K562 (cell line): ENCODE results near the gene PIK3CB. TPM values are rescaled to one million over a fixed set of nuclear protein-coding genes. Genes with fewer than 3 reads are reported as not detected.

Source experiments
- BRF2 ChIP-seq: IDR thresholded peaks from 3 replicates; pipeline ENCODE4 v1.6.1; 2011; ENCODE audit warnings: borderline replicate concordance, mild to moderate bottlenecking; ENCODE audit not compliant: insufficient read length, insufficient read depth
- C11orf30 ChIP-seq: fragments of 450-650 bp; IDR thresholded peaks from 2 replicates; pipeline ENCODE4 v1.6.1; 2016; ENCODE audit warnings: low read depth, mild to moderate bottlenecking
- CAMTA2 ChIP-seq: fragments of 250-450 bp; sonication (Bioruptor Pico); conservative IDR thresholded peaks from 2 replicates; pipeline ENCODE4 v1.5.1; 2022
- CCAR2 ChIP-seq: fragments of 200-400 bp; formaldehyde crosslinking; IDR thresholded peaks from 2 replicates; pipeline ENCODE4 v1.6.1; 2017; ENCODE audit warnings: mild to moderate bottlenecking, low read depth, low read length
- CXXC5 ChIP-seq: fragments of 250-450 bp; sonication (Bioruptor Pico); IDR thresholded peaks from 2 replicates; pipeline ENCODE4 v1.8.0; 2022; ENCODE audit warnings: inconsistent platforms, mild to moderate bottlenecking, moderate library complexity
- E2F6 ChIP-seq, 2 experiments: IDR thresholded peaks; 2 replicates each; pipeline ENCODE4 v1.6.1; 2011; ENCODE audit warnings: borderline replicate concordance in 1 of 2, control low read depth in 1 of 2, low read depth in 1 of 2, low read length in 1 of 2, mild to moderate bottlenecking in 1 of 2, mixed read lengths in 1 of 2, moderate library complexity in 1 of 2; ENCODE audit not compliant: insufficient read depth in 1 of 2, insufficient read length in 1 of 2, poor library complexity in 1 of 2, severe bottlenecking in 1 of 2; ENCODE audit errors: extremely low read depth in 1 of 2
- ETV6 ChIP-seq, 3 experiments: fragments of 150-350 bp in 1 of 3; sonication (generic) in 1 of 3; formaldehyde crosslinking in 1 of 3; IDR thresholded peaks; 2 replicates each; pipeline versions ENCODE4 v1.6.1 to v1.8.0; 2014 to 2022; ENCODE audit warnings: borderline replicate concordance in 2 of 3, low read depth in 2 of 3, antibody characterized with exemption in 1 of 3, low read length in 1 of 3, mild to moderate bottlenecking in 1 of 3, missing genetic modification reagents in 1 of 3
- GTF2B ChIP-seq: IDR thresholded peaks from 2 replicates; pipeline ENCODE4 v1.6.1; 2011; ENCODE audit not compliant: insufficient read length; ENCODE audit errors: extremely low read depth
- HEY1 ChIP-seq: fragments of 250-450 bp; sonication (Bioruptor Pico); IDR thresholded peaks from 2 replicates; pipeline ENCODE4 v1.5.0; 2020; ENCODE audit warnings: mild to moderate bottlenecking, moderate library complexity, borderline replicate concordance
- HLTF ChIP-seq: fragments of 450-650 bp; IDR thresholded peaks from 2 replicates; pipeline ENCODE4 v1.6.1; 2016
- HOMEZ ChIP-seq: fragments of 250-450 bp; sonication (Bioruptor Pico); IDR thresholded peaks from 2 replicates; pipeline ENCODE4 v1.4.0; 2020; ENCODE audit warnings: mild to moderate bottlenecking, moderate library complexity
- KAT7 ChIP-seq: sonication (generic); formaldehyde crosslinking; IDR thresholded peaks from 2 replicates; pipeline ENCODE4 v1.8.0; 2022; ENCODE audit warnings: missing genetic modification reagents, mild to moderate bottlenecking, borderline replicate concordance
- KLF6 ChIP-seq: fragments of 250-450 bp; sonication (Bioruptor Pico); IDR thresholded peaks from 2 replicates; pipeline ENCODE4 v1.4.0; 2020; ENCODE audit warnings: mild to moderate bottlenecking, moderate library complexity, borderline replicate concordance
- L3MBTL2 ChIP-seq: fragments of 450-650 bp; IDR thresholded peaks from 2 replicates; pipeline ENCODE4 v1.6.1; 2016; ENCODE audit warnings: mild to moderate bottlenecking, moderate library complexity
- MBD1 ChIP-seq: fragments of 250-450 bp; sonication (Bioruptor Pico); IDR thresholded peaks from 2 replicates; pipeline ENCODE4 v1.8.0; 2022; ENCODE audit warnings: inconsistent platforms
- NFIX ChIP-seq: fragments of 250-450 bp; sonication (Bioruptor Pico); IDR thresholded peaks from 2 replicates; pipeline ENCODE4 v1.4.0; 2020; ENCODE audit warnings: low read depth, mild to moderate bottlenecking, moderate library complexity
- SAFB ChIP-seq: fragments of 200-400 bp; formaldehyde crosslinking; IDR thresholded peaks from 2 replicates; pipeline ENCODE4 v1.6.1; 2017; ENCODE audit warnings: low read depth, low read length, borderline replicate concordance
- SOX6 ChIP-seq: fragments of 450-650 bp; IDR thresholded peaks from 2 replicates; pipeline ENCODE4 v1.6.1; 2014; ENCODE audit warnings: mild to moderate bottlenecking
- SUPT5H ChIP-seq: fragments of 450-650 bp; IDR thresholded peaks from 2 replicates; pipeline ENCODE4 v1.6.1; 2016
- ZBTB9 ChIP-seq: fragments of 450-650 bp; formaldehyde crosslinking; IDR thresholded peaks from 2 replicates; pipeline ENCODE4 v1.4.0; 2020; ENCODE audit warnings: mild to moderate bottlenecking, moderate library complexity
- ZNF24 ChIP-seq: fragments of 450-650 bp; IDR thresholded peaks from 2 replicates; pipeline ENCODE4 v1.6.1; 2016
- ZSCAN32 ChIP-seq: fragments of 450-650 bp; formaldehyde crosslinking; IDR thresholded peaks from 2 replicates; pipeline ENCODE4 v1.4.0; 2020; ENCODE audit warnings: mild to moderate bottlenecking, moderate library complexity
- polyA plus RNA-seq, 8 experiments: library from polyadenylated mRNA; depleted of rRNA in 4 of 8; stranded (reverse) in 5 of 8; unstranded in 3 of 8; fragments of >200 nt; fragmentation: Nextera tagmentation in 2 of 8; fragmentation: Illumina TruSeq in 1 of 8; extraction: Ambion mirVana in 2 of 8; extraction: Trizol in 1 of 8; gene quantifications; 2 replicates each; pipeline versions ENCODE4 v1.2.1 to v1.2.3, GENCODE V29; 2011 to 2014; ENCODE audit warnings: inconsistent platforms in 1 of 8, missing spikeins in 1 of 8
- total RNA-seq, 7 experiments: library from RNA; depleted of rRNA in 6 of 7; stranded (reverse); fragments of >200 nt in 6 of 7; fragmentation: Illumina TruSeq in 2 of 7; extraction: Trizol in 2 of 7; gene quantifications; 2 replicates each; pipeline versions ENCODE4 v1.2.1 to v1.2.3, GENCODE V29; 2011 to 2021; ENCODE audit warnings: low replicate concordance in 1 of 7

The PIK3CB gene
- total and polyA plus RNA-seq, 9 of the 15 experiments (the other 6 are each of a cell fraction or from before 2014, with no cell fraction given), result 15.3 to 62.6 (median 28.3) TPM

- TF ChIP-seq KAT7 (CRISPR knock-in tag) (no peak), SAFB (no peak), HEY1 (CRISPR knock-in tag) (no peak), NFIX (CRISPR knock-in tag) (no peak), KLF6 (CRISPR knock-in tag) (no peak), ZNF24 (no peak), C11orf30 (no peak), SUPT5H (no peak), SOX6 (peak; percentile 12; the same call in 1 of the 2 replicates), BRF2 (no peak), GTF2B (no peak), HLTF (no peak), ZBTB9 (CRISPR knock-in tag) (no peak), CAMTA2 (CRISPR knock-in tag) (no peak), HOMEZ (CRISPR knock-in tag) (no peak), MBD1 (CRISPR knock-in tag) (no peak), CCAR2 (no peak), ETV6 (IDR thresholded peaks at IDR 0.05; ENCODE audit: borderline replicate concordance in 1 of 2, low read depth in 2 of 2, low read length in 1 of 2) (no peak), ETV6 (CRISPR knock-in tag; IDR thresholded peaks at IDR 0.05; ENCODE audit: borderline replicate concordance) (no peak), CXXC5 (CRISPR knock-in tag) (no peak), ZSCAN32 (CRISPR knock-in tag) (no peak), L3MBTL2 (0 out of 2 replicates have a peak, but pooled peaks have one; percentile 13), E2F6 (IDR thresholded peaks at IDR 0.05; ENCODE audit: borderline replicate concordance in 1 of 2, extremely low read depth in 1 of 2, insufficient read depth in 1 of 2, insufficient read length in 1 of 2, low read depth in 1 of 2, low read length in 1 of 2, poor library complexity in 1 of 2, severe bottlenecking in 1 of 2) (peak in 1 of 2 experiments; percentile 20)
Measured at GRCh38 chr3:138640537-138640936, 194.2 kb downstream of the PIK3CB start (continued).
